Fibroblast of villous mesenchyme (primary cell): ENCODE results near the gene ACOT7. TPM values are rescaled to one million over a fixed set of nuclear protein-coding genes. Genes with fewer than 3 reads are reported as not detected.

ENCODE experiments used
- DNase-seq: peaks from one replicate; pipeline ENCODE4 v3.0.0-alpha.2; 2010; ENCODE audit warnings: low read depth
- H3K4me3 ChIP-seq: 2 replicates; pipeline ENCODE4 v1.5.1; 2011; ENCODE audit warnings: low read depth, mild to moderate bottlenecking, low read length
- total RNA-seq: library from RNA; depleted of rRNA; stranded (reverse); fragments of >200 nt; gene quantifications from 2 replicates; pipeline ENCODE4 v1.2.3, GENCODE V29; 2012
- TF ChIP-seq, protein P1 (sequence below): IDR thresholded peaks from 2 replicates; pipeline ENCODE4 v1.5.1; 2012; ENCODE audit warnings: low read depth, mild to moderate bottlenecking, low read length; ENCODE audit not compliant: insufficient read depth

ACOT7 gene
- total RNA-seq, 1 donor: 17.3 TPM

DNA sequence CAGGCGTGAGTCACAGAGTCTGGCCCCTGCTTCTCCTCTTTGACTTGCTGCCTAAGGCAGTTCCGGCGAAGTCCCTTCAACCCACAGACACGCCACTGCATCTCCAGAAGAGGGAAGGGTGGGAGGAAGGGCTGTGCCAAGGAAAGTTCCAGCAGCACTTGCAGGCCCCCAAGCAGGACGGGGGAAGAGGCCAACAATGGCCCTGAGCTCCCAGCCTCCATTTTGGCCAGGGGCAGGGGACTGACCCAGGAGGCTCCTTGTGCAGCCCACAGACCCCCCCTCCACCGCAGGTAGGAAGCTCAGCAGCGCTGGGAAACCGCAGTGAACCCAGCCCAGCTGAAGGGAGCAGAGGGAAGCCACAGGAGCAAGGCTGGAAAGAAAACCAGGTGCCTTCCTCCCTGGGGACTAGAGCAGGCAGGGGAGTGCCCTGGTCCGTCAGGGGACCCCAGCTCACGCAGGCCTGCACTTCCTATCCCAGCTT is 35.4 kb downstream of the ACOT7 start:
- DNase-seq: peak; percentile 71
- no peak overlapping the region for H3K4me3 ChIP-seq
- TF ChIP-seq, protein P1, sequence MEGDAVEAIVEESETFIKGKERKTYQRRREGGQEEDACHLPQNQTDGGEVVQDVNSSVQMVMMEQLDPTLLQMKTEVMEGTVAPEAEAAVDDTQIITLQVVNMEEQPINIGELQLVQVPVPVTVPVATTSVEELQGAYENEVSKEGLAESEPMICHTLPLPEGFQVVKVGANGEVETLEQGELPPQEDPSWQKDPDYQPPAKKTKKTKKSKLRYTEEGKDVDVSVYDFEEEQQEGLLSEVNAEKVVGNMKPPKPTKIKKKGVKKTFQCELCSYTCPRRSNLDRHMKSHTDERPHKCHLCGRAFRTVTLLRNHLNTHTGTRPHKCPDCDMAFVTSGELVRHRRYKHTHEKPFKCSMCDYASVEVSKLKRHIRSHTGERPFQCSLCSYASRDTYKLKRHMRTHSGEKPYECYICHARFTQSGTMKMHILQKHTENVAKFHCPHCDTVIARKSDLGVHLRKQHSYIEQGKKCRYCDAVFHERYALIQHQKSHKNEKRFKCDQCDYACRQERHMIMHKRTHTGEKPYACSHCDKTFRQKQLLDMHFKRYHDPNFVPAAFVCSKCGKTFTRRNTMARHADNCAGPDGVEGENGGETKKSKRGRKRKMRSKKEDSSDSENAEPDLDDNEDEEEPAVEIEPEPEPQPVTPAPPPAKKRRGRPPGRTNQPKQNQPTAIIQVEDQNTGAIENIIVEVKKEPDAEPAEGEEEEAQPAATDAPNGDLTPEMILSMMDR: no peak

DNA sequence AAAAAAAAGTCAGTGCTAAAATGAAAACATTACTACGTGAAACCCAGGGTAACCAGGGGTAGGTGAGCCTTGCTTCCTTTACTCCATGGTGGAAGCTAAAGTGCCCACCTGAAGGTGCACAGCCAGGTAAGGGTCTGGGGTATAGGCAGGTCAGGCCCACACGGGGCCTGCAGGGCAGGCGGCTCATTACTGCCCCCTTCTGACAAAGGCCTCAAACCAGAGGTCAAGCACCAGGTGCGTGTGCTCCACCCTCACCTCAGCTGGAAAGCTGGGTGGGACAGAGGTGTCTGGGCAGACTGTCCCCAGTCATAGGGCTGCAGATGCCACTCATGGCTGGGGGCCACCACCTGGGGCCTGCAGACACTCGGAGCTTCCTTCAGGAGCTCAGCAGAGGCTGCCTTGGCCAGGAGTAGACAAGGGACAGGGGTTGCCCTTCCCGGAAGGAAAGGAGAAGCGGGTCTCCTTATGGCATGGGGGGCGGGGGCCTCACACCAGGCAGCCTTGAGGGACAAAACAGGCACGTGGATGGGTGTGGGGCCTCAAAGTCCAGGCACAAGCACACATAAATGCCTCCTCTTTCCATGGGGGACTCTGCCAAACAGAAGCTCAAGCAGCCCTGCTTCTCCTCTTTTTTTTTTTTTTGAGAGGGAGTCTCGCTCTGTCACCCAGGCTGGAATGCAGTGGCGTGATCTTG is 36.2 kb downstream of the ACOT7 start:
- no peak for DNase-seq
- TF ChIP-seq, protein P1: peak; percentile 9
- no peak overlapping the region for H3K4me3 ChIP-seq

DNA sequence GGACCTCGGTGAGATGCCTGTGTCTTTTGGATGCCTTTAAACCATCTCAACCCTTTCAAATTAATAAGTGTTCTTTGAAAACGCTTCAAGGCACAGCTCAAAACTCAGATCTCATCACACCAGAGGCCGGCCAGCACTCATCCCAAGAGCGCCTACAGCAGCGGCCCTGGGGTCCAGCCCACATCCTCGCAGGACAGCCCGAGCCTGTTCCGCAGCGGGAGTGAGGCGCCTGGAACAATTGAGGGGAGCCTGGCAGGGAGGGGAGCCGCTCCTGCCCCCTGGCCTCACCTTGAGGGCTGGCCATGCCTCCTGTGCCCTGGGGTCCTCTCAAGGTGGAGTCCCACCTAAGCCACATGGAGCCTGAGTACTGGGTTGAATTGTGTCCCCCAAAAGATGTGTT is 37.9 kb downstream of the ACOT7 start:
- TF ChIP-seq, protein P1: no peak
- no peak for DNase-seq
- H3K4me3 ChIP-seq: no peak overlapping the region

DNA sequence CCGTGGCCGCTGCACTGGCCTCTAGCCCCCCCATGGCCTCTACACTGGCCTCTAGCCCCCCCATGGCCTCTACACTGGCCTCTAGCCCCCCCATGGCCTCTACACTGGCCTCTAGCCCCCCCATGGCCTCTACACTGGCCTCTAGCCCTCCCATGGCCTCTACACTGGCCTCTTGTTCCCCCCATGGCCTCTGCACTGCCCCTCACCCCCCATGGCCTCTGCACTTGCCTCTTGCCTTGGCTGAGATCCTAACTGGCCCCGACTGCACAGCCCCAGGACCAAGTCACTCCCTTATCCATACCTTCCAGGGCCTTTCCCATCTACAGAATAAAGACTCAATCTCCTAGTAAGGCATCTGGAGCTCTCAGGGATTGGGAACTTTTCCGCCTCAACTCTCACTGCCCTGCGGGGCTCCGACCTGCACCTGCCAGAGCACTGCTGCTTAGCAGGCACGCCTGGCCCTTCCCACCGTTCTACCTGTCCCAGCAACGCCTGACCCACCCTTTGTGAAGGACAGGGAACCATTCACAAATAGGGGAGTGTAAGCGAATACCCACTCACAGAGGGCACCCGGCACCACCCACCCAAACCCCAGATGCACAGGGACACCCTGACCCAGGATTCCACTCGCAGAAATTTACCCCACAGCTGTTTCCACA is 38.8 kb downstream of the ACOT7 start:
- no peak overlapping the region for H3K4me3 ChIP-seq
- DNase-seq: no peak
- TF ChIP-seq, protein P1: no peak

DNA sequence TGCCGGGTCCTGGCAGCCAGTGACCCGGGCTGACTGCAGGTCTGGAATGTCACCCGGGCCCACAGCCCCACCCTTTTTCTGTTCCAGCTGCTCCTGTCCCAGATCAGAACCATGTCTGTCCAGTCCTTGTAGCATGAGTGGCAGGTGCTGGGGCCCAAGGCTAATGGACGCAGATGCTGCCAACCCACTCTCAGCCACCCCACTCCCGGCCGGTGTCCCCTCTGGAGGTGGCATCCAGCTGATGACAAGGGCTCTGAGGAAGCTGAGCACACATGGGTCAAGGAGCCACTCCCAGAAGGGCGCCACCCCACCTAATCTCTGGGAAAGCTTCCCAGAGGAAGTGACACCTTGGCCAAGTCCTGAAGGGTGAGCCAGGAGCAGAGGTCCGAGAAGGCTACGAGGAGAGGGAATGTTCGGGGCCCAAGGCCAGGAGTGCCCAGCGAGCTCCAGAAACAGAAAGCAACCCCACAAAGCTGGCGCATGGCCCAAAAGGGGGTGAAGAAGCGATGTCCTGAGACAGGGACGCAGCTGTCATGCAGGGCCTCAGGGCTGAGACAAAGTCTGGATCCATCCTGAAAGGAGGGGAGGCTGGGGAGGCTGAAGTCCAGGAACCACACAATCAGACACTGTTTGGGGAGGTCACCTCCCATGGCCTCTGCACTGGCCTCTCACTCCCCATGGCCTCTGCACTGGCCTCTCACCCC is 39.5 kb downstream of the ACOT7 start:
- H3K4me3 ChIP-seq: no peak overlapping the region
- TF ChIP-seq, protein P1: no peak
- peak; percentile 35 for DNase-seq

DNA sequence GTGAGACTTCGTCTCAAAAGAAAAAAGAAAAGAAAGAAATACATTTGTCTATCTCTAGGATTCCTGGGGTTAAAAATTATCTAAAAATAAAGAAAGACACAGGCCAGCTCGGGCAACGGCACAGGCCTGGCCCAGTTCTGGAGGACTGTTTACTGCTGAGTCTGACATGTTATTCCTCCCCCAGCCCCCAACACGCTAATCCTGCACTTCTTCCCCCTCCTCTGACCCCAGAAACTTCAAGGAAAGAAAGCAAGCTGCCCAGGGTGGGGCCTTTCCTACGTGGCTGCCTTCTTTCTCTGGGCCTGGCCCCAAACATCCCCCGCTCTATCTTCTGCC is 40.0 kb downstream of the ACOT7 start:
- no peak overlapping the region for H3K4me3 ChIP-seq
- TF ChIP-seq, protein P1: no peak
- no peak for DNase-seq
